Kidney epithelial cell (primary cell): ENCODE results near the gene KIAA0825. TPM values are rescaled to one million over a fixed set of nuclear protein-coding genes. Genes with fewer than 3 reads are reported as not detected.

Experiments used
- DNase-seq: peaks from one replicate; pipeline ENCODE4 v3.0.0-alpha.2; 2010; ENCODE audit warnings: low read depth
- H3K27me3 ChIP-seq: 2 replicates; pipeline ENCODE4 v1.6.0; 2011; ENCODE audit warnings: low read length; ENCODE audit not compliant: control insufficient read depth, insufficient read depth
- H3K36me3 ChIP-seq: 2 replicates; pipeline ENCODE4 v1.5.1; 2011; ENCODE audit warnings: low read length; ENCODE audit not compliant: control insufficient read depth, insufficient read depth
- H3K4me3 ChIP-seq: 2 replicates; pipeline ENCODE4 v1.5.1; 2011; ENCODE audit warnings: low read depth, mild to moderate bottlenecking, control low read depth, low read length
- total RNA-seq: library from RNA; depleted of rRNA; stranded (reverse); fragments of >200 nt; gene quantifications from 2 replicates; pipeline ENCODE4 v1.2.3, GENCODE V29; 2015
- TF ChIP-seq, protein P1 (sequence below): IDR thresholded peaks from 2 replicates; pipeline ENCODE4 v1.5.1; 2011; ENCODE audit warnings: mild to moderate bottlenecking, moderate library complexity, low read length, control low read depth, inconsistent platforms; ENCODE audit not compliant: insufficient read depth, poor library complexity, severe bottlenecking

Gene KIAA0825
- total RNA-seq, 1 donor from 2014 or later: 2.7 TPM

GRCh38 chr5:94470802-94471201 is 147.6 kb downstream of the KIAA0825 start:
- H3K27me3 ChIP-seq: no peaks in the 10 kb centered on the region
- H3K4me3 ChIP-seq: no peak overlapping the region
- no peak for DNase-seq
- TF ChIP-seq, protein P1, sequence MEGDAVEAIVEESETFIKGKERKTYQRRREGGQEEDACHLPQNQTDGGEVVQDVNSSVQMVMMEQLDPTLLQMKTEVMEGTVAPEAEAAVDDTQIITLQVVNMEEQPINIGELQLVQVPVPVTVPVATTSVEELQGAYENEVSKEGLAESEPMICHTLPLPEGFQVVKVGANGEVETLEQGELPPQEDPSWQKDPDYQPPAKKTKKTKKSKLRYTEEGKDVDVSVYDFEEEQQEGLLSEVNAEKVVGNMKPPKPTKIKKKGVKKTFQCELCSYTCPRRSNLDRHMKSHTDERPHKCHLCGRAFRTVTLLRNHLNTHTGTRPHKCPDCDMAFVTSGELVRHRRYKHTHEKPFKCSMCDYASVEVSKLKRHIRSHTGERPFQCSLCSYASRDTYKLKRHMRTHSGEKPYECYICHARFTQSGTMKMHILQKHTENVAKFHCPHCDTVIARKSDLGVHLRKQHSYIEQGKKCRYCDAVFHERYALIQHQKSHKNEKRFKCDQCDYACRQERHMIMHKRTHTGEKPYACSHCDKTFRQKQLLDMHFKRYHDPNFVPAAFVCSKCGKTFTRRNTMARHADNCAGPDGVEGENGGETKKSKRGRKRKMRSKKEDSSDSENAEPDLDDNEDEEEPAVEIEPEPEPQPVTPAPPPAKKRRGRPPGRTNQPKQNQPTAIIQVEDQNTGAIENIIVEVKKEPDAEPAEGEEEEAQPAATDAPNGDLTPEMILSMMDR: no peak
- no peaks in the 10 kb centered on the region for H3K36me3 ChIP-seq

DNA sequence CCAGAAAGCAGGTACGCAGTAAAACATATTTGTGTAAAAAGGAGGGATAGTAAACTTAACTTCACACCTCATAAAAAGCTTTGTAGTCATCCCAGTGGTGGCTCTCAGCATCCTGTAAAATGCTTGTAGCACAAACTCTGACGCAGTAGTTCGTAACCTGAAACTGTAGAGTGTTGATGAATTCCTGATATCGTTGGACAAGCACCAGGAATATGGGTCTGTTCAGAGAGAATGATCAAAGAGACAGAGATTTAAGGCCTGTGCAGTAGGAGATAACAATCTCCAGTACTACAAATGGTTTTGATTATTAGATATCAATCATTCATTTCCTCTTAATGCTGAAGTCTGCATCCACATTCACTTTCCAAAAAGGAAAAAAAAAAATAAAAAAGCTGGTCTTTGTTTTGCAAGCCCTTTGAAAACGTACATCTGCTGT is 148.5 kb downstream of the KIAA0825 start:
- Histone ChIP-seq H3K27me3 (no peaks in the 10 kb centered on the region), H3K4me3 (no peak overlapping the region), H3K36me3 (no peaks in the 10 kb centered on the region)
- peak; percentile 9 for DNase-seq
- TF ChIP-seq, protein P1: no peak

DNA sequence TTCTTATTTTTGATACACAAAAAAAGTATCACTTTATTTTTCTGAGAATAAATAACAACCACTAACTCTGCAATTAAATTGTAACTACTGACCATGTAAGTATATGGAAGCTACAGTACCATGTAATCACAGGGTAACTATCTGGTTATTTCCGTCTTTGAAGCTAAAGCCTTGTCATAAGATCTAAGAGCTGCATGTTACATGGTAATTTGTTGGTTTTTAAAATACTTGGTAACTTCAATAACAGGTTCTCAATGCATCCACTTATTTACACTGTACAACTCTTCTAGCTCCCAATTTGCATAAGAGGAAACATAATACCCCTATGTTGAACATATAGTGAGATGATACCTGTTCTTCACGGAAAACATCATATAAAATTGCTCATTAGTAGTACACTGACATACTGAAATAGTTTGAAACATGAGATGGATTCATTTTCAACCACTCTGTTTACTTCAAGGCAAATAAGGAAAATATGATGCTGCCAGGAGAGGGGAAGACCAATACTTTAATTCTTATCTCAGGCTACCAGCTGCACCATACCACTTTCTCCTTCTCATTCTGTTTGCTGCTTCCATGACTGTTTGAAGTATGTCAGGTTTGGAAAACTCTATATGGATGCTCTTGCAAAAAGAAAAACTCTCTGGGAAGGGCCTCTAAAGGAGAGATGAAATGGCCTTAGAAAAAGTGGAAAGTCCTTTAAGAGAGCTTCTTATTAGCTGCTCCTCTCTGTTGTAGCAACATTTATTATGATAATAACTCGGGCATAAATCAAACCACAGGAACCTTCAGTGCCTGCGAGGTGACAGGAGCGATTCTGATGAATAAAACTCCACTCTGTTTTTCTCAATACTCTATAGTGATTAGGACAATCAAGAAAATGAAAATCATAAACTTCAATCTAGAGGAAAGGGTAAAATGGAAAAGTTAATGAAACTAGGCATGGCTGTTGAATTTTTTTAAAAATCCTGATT is 150.2 kb downstream of the KIAA0825 start:
- Histone ChIP-seq H3K36me3 (no peaks in the 10 kb centered on the region), H3K27me3 (no peaks in the 10 kb centered on the region), H3K4me3 (no peak overlapping the region)
- TF ChIP-seq, protein P1: no peak
- DNase-seq: no peak

DNA sequence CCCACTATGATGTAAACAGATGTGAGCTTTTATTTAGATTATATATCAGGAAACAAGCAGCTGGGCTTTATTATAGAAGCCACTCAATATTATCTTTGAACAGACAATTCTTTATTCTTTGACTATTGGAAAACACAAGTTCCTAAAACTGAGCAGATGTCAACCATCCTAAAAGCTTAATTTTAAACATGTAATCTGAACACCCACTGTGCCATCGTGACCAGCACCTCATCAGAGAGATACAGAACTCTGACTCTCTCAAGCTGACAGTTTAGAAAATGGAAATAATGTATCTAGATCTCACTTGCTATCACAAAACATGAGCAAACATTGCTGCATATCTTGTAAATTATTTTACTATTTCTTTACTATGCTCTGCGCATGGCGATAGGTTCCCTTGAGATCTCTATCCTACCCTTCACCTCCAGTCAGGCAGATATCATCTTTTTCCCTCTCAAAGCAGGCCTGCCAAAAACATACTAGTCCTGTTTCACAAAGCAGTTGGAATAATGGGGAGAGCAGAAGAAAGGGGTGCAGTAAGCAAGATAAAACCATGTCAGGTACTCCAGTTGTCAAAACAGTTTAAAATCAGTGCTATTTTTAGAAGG is 151.0 kb downstream of the KIAA0825 start:
- TF ChIP-seq, protein P1: no peak
- Histone ChIP-seq H3K36me3 (no peaks in the 10 kb centered on the region), H3K27me3 (no peaks in the 10 kb centered on the region), H3K4me3 (no peak overlapping the region)
- DNase-seq: no peak

GRCh38 chr5:94463739-94464138 is 154.7 kb downstream of the KIAA0825 start:
- no peaks in the 10 kb centered on the region for H3K36me3 ChIP-seq
- DNase-seq: no peak
- H3K27me3 ChIP-seq: no peaks in the 10 kb centered on the region
- no peak overlapping the region for H3K4me3 ChIP-seq
- TF ChIP-seq, protein P1: no peak

DNA sequence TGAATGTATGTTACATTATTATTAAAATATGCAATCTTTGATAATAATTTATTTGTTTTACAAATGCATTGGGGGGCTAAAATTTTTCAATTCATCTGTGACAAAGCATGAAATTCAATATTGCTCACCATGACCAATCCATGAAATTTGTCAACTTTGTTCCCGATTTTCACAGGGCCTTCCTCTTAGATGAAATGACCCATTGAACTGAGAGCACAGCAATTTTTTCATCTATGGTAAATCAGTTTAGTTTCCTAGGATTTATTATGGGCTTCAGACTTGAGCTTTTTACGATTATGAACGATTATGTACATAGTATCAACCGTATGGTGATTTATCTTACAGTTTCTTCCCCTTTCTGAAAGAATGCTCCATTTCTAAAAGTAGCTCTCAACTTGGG is 157.3 kb downstream of the KIAA0825 start:
- TF ChIP-seq, protein P1: no peak
- H3K36me3 ChIP-seq: no peaks in the 10 kb centered on the region
- no peak overlapping the region for H3K4me3 ChIP-seq
- H3K27me3 ChIP-seq: no peaks in the 10 kb centered on the region
- DNase-seq: no peak
